NCI-H510A treated with DMSO at 0.1 percent for 48 hours (cell line): ENCODE results near the gene TEX36.
"Not testable (repeated sequence)": the region's sequence is repeated elsewhere in the genome, so short reads cannot be mapped to it uniquely, and the experiment has no call there.

Source experiments
- DNase-seq: peaks from one replicate; lab custom pipeline; 2025; lab: John Stamatoyannopoulos, UW

The TEX36 gene

DNA sequence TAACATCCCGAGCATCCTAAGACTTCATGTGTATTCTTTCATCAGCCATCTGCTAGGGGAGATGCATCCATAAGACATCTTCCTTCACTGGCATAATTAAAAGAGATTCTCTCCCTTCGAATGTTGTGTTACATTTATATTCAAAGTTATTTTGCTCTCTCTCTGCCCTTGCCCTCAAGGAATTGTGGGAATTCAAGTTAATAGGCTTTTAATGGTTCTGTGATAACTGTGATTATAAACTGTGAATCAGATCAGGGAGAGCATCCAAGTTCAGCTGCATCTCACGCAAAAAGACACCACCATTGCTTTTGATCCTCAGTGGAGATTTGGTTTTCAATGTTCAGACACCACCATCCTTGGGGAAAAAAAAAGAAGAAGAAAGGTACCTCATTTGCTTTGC, 9.2 kb upstream of the TEX36 start:
- no peak for DNase-seq

DNA sequence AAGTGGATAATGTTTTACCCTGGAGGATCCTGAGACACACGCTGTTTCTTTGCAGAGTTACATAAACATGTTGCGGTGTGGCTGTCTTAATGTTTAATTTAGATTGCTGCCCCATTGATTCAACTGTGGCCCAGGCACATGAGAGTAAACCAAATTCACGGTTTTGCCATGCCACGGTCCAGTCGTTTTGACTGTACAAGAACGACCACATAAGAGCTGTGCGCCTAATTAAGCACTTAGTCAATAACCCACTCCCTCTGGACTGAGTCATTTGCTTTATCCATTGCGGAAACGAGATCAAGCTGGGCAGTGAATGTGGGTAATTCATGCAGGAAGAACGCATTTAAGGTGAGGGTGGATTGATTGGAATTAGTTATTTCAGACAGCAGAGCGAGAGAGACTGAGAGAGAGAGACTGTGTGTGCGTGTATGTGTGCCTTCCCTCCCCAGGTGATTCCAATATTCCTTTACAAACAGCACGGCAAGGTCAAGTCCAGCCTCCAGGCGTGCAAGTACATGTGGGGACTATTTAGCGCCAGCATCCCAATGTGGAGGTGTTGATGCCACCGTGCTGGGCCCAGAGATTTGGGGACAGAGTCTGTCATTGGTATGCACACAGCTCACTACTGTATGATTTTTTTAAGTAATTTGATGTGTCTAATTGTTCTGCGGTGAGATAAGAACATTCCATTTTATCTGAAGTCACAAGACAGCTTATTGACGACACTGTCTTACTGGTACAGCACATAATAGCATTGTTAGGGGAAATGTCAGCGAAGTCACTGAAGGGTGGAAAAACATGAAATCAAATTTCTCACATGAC, 8.4 kb upstream of the TEX36 start:
- peak; percentile 36 for DNase-seq

DNA sequence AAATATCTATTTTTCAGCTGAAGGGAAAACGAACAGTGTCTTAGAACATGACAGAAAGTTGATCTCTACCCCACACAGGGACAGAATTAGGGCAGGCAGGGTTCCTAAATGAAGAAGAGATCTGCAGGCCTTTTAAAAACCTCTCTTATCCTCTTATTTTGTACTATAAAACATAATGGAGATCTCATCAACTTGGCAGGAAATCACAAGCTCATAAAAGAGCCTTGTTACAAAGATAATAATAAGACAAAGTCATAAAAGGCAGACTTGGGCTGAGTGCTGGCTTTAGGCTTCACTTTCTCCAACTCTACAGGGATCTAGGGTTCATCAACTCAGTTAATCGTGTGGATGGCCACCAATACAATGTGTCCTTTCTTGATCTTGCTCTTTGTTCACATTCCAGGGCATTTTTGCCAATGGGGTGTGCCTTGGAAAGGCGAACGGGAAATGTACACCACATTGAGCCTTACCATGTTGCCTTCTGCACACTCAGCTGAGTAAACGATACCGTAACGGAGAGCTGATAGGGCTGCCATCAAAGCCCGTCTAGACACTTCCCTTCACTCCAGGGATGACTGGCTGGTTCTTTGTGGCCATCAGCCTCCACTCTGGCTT, 7.1 kb upstream of the TEX36 start:
- peak; percentile 17 for DNase-seq

DNA sequence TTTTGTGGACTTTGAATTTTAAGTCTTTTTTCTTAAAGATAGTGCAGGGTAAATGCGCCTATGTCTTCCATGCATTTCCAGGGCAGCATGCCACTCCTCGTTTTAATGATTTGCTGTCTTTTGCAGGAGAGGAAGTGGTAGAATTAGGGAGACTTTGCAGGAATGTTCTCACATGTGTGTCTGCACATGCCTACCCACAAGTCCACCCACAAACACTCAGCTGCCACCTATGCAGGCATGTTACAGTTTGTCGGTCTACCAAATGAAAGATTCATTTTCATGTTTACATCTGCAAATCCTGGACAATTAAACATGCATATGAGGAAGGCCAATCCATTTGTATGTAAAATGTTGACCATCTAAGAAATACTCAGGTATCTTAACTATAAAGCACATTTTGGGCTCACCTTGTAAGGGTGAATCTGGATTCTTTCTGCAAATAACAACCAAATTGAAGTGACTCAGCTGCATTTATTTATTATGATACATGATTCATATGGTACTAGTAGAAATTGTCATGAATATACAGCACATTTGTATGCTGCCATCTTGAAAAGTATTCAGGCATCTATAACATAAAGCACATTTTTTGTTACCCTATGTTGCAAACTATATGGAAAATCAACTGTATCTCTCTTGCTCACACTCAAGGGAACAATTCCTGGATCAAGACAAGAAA, 4.7 kb upstream of the TEX36 start:
- no peak for DNase-seq

DNA sequence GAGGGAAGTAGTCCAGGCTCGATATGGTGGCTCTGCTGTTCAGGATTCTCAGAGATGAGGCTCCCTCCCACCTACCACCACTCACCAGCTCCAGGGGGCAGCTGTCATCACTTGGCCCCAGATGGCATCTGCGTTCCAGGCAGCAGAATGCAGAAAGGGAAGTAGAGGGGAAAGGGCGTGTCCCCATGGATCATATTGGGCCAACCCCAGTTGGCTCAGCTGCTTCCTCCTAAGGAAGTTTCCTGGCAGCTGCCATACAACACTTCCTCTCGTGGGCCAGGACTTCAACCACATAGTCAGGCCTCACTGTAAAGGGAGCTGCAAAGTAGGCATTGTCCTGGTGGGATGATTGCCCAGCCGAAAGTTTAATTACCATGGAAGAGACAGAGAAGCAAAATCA, 1.6 kb upstream of the TEX36 start:
- no peak for DNase-seq

GRCh38 chr10:125683821-125684220, 858 bp upstream of the TEX36 start:
- no peak for DNase-seq

- DNase-seq = no peak
These were observed 3.5 kb downstream of the TEX36 start for GRCh38 chr10:125679436-125679835.

GRCh38 chr10:125672884-125673283, 10.1 kb downstream of the TEX36 start:
- no peak for DNase-seq

DNA sequence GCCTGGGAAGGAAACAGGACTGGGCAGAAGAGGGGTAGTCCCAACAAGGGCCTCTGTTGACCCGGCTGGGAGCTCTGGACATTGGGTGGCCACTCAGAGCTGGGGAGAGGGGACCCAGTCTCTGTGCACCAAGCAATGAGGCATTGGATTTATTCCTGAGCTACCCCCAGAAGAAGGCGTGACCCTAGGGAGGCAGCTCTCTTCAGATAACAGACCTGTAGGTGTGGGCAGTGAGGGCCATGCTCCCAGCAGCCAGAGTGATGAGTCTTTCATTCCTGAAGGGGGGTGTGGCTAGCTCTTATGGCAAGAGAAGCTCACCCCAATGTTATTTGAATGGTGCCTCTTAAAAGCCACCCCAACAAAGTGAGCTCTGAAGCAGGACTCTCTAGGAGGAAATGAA, 20.4 kb downstream of the TEX36 start:
- no peak for DNase-seq

GRCh38 chr10:125661941-125662515, 20.9 kb downstream of the TEX36 start:
- no peak for DNase-seq

- DNase-seq = no peak
These were observed 21.5 kb downstream of the TEX36 start for GRCh38 chr10:125661431-125661940.

DNA sequence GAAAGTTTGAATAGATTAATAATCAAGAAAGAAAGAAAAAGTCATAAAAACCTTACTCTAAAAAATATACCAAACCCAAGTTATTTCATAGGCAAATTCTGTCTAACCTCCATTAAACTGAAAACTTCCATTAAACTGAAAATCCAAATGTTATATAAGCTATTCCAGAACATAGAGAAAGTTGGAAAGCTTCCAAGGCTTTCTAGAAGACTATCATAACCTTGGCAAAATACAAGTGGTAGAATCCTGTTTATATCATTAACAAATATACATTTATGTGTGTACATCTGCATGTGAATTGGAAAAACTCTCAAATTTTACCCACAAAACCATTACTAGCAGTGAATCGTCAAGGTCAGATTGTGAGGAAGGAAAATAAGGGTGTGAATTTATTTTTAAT, 23.9 kb downstream of the TEX36 start:
- DNase-seq = no peak

- DNase-seq = no peak
These were observed 26.4 kb downstream of the TEX36 start for GRCh38 chr10:125656523-125656922.

- not testable (repeated sequence) for DNase-seq
These were observed 29.9 kb downstream of the TEX36 start for GRCh38 chr10:125653113-125653512.

GRCh38 chr10:125646311-125646710, 36.7 kb downstream of the TEX36 start:
- DNase-seq = no peak

GRCh38 chr10:125641398-125641797, 41.6 kb downstream of the TEX36 start:
- DNase-seq = no peak

GRCh38 chr10:125640653-125641052, 42.3 kb downstream of the TEX36 start:
- no peak for DNase-seq

GRCh38 chr10:125639846-125640245, 43.1 kb downstream of the TEX36 start:
- DNase-seq = no peak

GRCh38 chr10:125638555-125638954, 44.4 kb downstream of the TEX36 start:
- DNase-seq = no peak

- no peak for DNase-seq
These were observed 45.5 kb downstream of the TEX36 start for GRCh38 chr10:125637496-125637895.

- DNase-seq = no peak
These were observed 48.4 kb downstream of the TEX36 start for GRCh38 chr10:125634606-125635005.

DNA sequence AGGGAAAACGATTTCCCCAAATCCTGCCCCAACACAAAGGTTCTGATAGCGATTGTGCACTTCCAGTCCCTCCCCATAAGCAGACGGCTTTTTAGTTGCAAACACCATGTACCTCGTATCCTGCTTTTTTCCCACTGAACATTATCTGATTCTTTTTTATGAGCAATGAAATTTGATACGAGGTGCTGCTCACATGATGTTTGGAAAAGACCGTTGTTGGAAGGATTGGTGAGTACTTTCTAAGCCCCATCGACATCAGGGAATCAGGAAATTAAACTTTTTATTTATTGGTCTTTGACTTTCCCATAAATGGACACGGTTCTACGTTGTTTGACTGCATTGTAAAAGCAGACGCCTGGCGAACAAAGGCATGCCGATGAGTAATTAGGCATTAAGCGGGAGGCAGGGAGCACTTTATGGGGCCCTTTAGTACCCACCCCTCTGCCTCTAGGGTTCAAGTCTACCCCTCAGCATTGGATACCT, 49.4 kb downstream of the TEX36 start:
- DNase-seq = peak; percentile 67
